HFF-Myc (cell line): ENCODE measurements around the gene RXRA.

ENCODE experiments used
- DNase-seq: peaks from one replicate; pipeline ENCODE4 v3.0.0-alpha.2; 2011; ENCODE audit warnings: low read depth; ENCODE audit errors: extremely low read depth
- H3K4me3 ChIP-seq: replicated peaks from 2 replicates; pipeline ENCODE4 v1.5.1; 2011; ENCODE audit warnings: low read depth, mild to moderate bottlenecking, control low read depth, low read length
- TF ChIP-seq, protein P1 (sequence below): IDR thresholded peaks from 2 replicates; pipeline ENCODE4 v1.5.1; 2012; ENCODE audit warnings: mild to moderate bottlenecking, low read depth, low read length, control low read depth; ENCODE audit errors: missing control alignments

RXRA gene

DNA sequence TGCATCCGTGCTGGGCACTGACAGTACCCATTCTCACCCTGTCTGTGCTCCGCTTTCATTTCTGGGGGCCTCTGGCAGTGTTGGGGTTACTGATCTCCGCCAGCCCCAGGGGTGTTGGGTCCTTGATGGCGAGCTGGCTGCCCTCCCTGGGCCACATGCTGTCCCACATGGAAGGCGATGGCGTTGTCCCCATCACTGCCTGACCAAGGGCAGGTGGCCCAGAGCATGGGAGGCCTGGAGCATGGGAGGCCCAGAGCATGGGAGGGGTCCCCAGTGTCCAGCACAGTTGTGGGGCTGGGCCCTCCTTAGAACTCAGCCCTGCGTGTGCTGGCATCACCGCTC is 50.9 kb downstream of the RXRA start:
- DNase-seq = no peak
- no peak overlapping the region for H3K4me3 ChIP-seq
- TF ChIP-seq, protein P1, sequence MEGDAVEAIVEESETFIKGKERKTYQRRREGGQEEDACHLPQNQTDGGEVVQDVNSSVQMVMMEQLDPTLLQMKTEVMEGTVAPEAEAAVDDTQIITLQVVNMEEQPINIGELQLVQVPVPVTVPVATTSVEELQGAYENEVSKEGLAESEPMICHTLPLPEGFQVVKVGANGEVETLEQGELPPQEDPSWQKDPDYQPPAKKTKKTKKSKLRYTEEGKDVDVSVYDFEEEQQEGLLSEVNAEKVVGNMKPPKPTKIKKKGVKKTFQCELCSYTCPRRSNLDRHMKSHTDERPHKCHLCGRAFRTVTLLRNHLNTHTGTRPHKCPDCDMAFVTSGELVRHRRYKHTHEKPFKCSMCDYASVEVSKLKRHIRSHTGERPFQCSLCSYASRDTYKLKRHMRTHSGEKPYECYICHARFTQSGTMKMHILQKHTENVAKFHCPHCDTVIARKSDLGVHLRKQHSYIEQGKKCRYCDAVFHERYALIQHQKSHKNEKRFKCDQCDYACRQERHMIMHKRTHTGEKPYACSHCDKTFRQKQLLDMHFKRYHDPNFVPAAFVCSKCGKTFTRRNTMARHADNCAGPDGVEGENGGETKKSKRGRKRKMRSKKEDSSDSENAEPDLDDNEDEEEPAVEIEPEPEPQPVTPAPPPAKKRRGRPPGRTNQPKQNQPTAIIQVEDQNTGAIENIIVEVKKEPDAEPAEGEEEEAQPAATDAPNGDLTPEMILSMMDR = no peak

DNA sequence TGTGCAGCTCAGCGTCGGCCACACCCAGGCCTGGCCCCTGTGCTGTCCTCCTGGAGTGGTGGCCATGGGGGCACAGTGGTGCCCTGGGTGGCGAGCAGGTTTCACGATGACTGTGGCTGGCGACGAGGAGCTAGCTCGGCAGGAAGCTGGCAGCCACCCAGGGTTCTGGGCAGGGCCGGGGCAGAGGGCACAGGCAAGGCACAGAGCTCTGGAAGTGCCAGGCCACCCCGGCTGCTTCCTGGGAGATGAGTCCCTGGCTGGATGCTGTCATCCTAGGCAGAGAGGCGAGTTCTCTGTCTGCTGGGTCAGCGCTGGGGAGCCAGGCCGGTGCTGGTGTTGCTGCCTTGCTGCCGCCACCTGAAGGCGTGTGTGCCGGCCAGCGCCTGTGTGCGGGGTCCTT is 51.7 kb downstream of the RXRA start:
- H3K4me3 ChIP-seq = no peak overlapping the region
- DNase-seq = no peak

DNA sequence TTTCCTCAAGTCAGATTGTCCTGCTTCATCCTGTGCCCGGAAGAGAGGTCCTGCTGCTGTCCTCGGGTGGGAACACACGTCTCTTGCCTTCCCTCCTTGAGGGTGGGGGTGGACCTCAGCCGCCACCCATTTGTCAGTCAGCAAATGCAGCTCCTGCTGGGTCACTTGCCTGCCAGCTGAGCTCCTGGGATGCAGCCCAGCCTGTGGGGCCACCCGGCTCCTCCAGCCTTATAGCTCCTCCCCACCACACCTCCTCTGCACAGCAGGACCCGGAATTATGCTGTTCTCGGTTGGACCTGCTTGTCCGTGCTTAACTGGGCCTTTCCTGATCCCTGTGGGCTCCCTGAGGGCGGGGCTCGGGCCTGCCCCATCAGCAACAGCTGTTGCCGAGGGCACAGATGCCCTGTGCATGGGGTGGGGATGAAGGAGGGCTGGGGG is 52.7 kb downstream of the RXRA start:
- TF ChIP-seq, protein P1 = no peak
- no peak for DNase-seq
- no peak overlapping the region for H3K4me3 ChIP-seq

More for the DNA sequence above, 51.7 kb downstream of the RXRA start:
- TF ChIP-seq, protein P1 = no peak

DNA sequence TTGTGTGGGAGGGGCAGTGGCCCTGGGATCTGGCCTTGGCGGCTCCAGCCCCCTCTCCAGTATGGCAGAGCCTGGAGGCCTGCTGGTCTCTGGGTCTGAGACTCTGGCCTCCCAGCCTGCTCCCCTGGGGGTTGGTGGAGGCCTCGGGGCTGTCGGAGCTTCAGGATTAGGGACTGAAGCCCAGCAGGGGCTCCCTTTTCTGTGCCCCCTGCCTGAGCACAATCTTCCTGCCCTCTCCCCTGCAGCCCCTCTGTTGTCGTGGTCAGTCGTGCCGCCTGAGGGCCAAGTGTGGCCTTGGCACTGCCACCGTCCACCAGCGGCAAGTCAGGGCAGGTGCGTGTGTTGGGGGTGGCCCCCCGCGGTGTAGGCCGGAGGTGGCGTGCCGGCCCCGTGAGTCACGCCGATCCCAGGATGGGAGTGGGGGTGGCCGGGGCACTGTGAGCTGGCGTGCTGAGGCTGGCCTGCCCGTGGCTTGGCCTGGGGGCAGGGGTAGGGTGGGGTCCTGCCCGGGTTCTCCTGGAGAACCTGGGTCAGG is 53.6 kb downstream of the RXRA start:
- H3K4me3 ChIP-seq = no peak overlapping the region
- DNase-seq = no peak
- TF ChIP-seq, protein P1 = no peak

DNA sequence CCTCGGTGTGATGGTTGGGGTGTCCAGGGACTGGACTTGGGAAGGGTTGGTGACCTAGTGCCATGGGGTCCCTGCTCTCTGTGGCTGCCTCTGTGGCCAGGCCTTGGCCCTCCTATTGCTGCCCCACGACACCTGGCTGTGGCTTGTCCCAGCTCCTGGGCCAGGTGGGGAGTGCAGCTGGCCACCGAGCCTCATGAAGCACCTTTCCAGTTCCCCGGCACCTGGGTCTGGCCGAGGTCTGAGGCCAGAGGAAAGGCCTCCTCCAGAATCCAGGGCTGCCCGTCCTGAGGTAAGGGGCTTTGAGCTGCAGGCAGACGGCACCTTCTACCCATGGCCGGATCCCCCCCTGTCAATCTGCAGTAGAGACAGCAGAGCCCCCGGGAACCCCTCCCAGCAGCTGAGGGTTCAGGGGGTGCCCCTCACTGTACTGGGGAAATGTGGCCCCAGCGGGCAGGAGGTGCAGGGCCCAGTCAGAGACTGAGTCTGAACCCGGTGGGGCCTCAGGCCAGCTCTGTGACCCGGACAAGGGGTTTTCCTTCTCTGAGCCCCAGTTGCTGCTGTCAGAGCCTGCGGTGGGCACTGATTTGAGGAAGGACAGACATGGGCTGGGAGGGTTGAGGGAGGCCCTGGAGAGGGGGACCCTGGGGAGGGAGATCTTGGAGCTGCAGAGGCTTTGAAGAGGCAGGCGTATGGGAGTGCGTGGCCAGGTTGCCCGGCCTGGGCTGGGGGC is 54.5 kb downstream of the RXRA start:
- no peak for DNase-seq
- TF ChIP-seq, protein P1 = no peak

DNA sequence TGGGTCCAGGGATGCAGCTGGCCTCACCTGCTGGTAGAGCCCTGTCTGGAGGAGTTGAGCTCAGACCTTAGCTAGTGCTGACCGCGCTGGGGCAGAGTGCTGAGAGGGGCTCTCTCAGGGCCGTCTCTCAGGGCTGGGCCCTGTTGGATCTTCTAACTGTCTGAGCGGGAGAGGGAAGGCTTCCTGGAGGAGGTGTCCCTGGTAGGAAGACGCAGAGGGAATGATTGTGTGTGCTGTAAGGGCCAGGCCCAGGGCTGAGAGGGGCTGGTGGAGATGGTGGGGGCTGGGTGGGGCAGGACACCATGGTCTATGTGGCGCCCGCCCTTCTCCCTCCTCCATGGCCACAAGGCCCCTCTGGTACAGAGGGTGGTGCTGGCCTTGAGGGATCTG is 55.0 kb downstream of the RXRA start:
- no peak overlapping the region for H3K4me3 ChIP-seq
- TF ChIP-seq, protein P1 = no peak
- no peak for DNase-seq

More for the DNA sequence above, 54.5 kb downstream of the RXRA start:
- H3K4me3 ChIP-seq = no peak overlapping the region
